ENCODE results near the gene COTL1.

DNA sequence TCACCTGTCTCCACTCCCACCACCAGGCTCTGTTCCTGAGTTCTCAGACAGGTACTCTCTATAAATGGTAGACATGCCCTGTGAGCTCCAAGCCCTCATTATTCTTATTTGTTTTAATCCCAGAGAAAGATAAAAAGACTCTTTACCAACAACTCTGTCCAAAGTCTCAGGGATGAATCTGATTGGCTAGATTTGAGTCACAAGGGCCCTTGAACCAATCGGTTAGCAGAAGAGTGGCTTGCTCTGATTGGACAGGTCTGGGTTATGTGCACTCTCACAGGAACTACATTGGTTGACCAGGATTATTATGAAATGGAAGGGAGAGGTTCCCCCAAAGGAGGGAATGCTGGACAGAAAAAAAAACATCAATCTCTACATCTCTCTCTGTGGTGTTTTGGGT is 7.5 kb downstream of the COTL1 start:
- TF ChIP-seq, protein P1, sequence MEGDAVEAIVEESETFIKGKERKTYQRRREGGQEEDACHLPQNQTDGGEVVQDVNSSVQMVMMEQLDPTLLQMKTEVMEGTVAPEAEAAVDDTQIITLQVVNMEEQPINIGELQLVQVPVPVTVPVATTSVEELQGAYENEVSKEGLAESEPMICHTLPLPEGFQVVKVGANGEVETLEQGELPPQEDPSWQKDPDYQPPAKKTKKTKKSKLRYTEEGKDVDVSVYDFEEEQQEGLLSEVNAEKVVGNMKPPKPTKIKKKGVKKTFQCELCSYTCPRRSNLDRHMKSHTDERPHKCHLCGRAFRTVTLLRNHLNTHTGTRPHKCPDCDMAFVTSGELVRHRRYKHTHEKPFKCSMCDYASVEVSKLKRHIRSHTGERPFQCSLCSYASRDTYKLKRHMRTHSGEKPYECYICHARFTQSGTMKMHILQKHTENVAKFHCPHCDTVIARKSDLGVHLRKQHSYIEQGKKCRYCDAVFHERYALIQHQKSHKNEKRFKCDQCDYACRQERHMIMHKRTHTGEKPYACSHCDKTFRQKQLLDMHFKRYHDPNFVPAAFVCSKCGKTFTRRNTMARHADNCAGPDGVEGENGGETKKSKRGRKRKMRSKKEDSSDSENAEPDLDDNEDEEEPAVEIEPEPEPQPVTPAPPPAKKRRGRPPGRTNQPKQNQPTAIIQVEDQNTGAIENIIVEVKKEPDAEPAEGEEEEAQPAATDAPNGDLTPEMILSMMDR (IDR thresholded peaks at IDR 0.05): no peak
- TF ChIP-seq POLR2A (IDR thresholded peaks at IDR 0.05; ENCODE audit: low read depth) (no peak), POLR2AphosphoS5 (IDR thresholded peaks at IDR 0.05) (no peak)
